Natural killer cell (primary cell): Measurements from ENCODE around the gene MYBPC2. TPM values are rescaled to one million over a fixed set of nuclear protein-coding genes. Genes with fewer than 3 reads are reported as not detected.

Experiments
- ATAC-seq, 3 donors: fragments of 150-1000 bp in 2 of 3; fragments of 200-7000 bp in 1 of 3; cut with Tn5 transposase; 1 replicate in 1 of 3; 2 replicates in 2 of 3; pipeline ENCODE4 v1.10.0; 2021; ENCODE audit warnings: mild to moderate bottlenecking in 2 of 3, moderate library complexity in 2 of 3
- DNase-seq, 2 donors: peaks; one replicate each; pipeline versions ENCODE4 v3.0.0 to v3.0.0-alpha.2; 2013 to 2021; ENCODE audit warnings: mixed read lengths in 1 of 2
- H3K27ac ChIP-seq: one replicate; pipeline ENCODE4 v1.5.1; 2013; ENCODE audit warnings: mild to moderate bottlenecking, low read length
- H3K27me3 ChIP-seq: one replicate; pipeline ENCODE4 v1.6.1; 2013; ENCODE audit warnings: low read length; ENCODE audit not compliant: control insufficient read depth, insufficient read depth
- H3K36me3 ChIP-seq: one replicate; pipeline ENCODE4 v1.6.1; 2013; ENCODE audit warnings: low read length; ENCODE audit not compliant: control insufficient read depth, insufficient read depth
- H3K4me1 ChIP-seq: one replicate; pipeline ENCODE4 v1.6.1; 2013; ENCODE audit warnings: low read length; ENCODE audit not compliant: control insufficient read depth, insufficient read depth
- H3K4me3 ChIP-seq: one replicate; pipeline ENCODE4 v1.5.1; 2013; ENCODE audit warnings: low read length
- H3K9me3 ChIP-seq: one replicate; pipeline ENCODE4 v1.6.1; 2013; ENCODE audit warnings: low read length; ENCODE audit not compliant: control insufficient read depth, insufficient read depth
- H3K27ac Mint-ChIP-seq, 2 donors: one replicate each; pipeline ENCODE4 v1.8.0; 2022; ENCODE audit warnings: mild to moderate bottlenecking in 2 of 2, mixed read lengths in 2 of 2, moderate library complexity in 1 of 2
- H3K27me3 Mint-ChIP-seq, 2 donors: one replicate each; pipeline ENCODE4 v1.8.0; 2022; ENCODE audit warnings: low read depth in 2 of 2, mixed read lengths in 2 of 2
- H3K36me3 Mint-ChIP-seq: one replicate; pipeline ENCODE4 v1.8.0; 2022; ENCODE audit warnings: mixed read lengths
- H3K4me1 Mint-ChIP-seq, 2 donors: one replicate each; pipeline ENCODE4 v1.8.0; 2022; ENCODE audit warnings: mixed read lengths in 2 of 2
- H3K4me3 Mint-ChIP-seq: one replicate; pipeline ENCODE4 v1.8.0; 2022; ENCODE audit warnings: mild to moderate bottlenecking, moderate library complexity, mixed read lengths
- H3K9me3 Mint-ChIP-seq, 2 donors: one replicate each; pipeline ENCODE4 v1.8.0; 2022; ENCODE audit warnings: mixed read lengths in 2 of 2
- CTCF ChIP-seq: fragments of 200-600 bp; IDR thresholded peaks from one replicate; pipeline ENCODE4 v1.8.0; 2022; ENCODE audit warnings: antibody characterized with exemption
- WGBS: methylation state at CpG from one replicate; pipeline ENCODE4 v1.1.7; 2013; ENCODE audit warnings: missing lambda C conversion rate; ENCODE audit not compliant: insufficient coverage; 5-methylcytosine and 5-hydroxymethylcytosine counted together
- intact Hi-C: fragments of 100-400 bp; cut with micrococcal nuclease; formaldehyde crosslinking; loops from one replicate; pipeline ENCODE4 v1.14.2; 2022
- total RNA-seq, 4 donors: library from RNA; stranded (reverse); fragments of 120-200 nt in 1 of 4; gene quantifications; one replicate each; pipeline versions ENCODE4 v1.2.3 to v1.2.4, GENCODE V29; 2013 to 2022

The MYBPC2 gene
- total RNA-seq, 3 donors from 2014 or later (not counting 1 experiment from before 2014, with no cell fraction given): 0.09 to 0.15 TPM; not detected in 1

- H3K27ac ChIP-seq: no peak overlapping the region
- no peaks in the 10 kb centered on the region for H3K9me3 ChIP-seq
- H3K36me3 ChIP-seq: no peaks in the 10 kb centered on the region
- no peak overlapping the region for H3K4me3 ChIP-seq
- no peaks in the 10 kb centered on the region for H3K27me3 ChIP-seq
- Mint-ChIP-seq H3K4me3 (no peak overlapping the region), H3K4me1 (peaks cover 0 to 9% of the 10 kb centered on the region in 2 donors), H3K36me3 (no peaks in the 10 kb centered on the region), H3K27ac (no peak overlapping the region), H3K9me3 (no peaks in the 10 kb centered on the region), H3K27me3 (no peaks in the 10 kb centered on the region)
- no peak for TF ChIP-seq CTCF
- 95% methylated on average over 8 of the region's 8 CpGs for WGBS
- DNase-seq (no peak), ATAC-seq (no peak)
- peaks cover 4% of the 10 kb centered on the region for H3K4me1 ChIP-seq
- intact Hi-C loops: no loop called here
Observed at GRCh38 chr19:50497022-50497405, 64.3 kb downstream of the MYBPC2 start.

- DNase-seq (no peak), ATAC-seq (no peak)
Observed at GRCh38 chr19:50498219-50499056, 65.7 kb downstream of the MYBPC2 start.

GRCh38 chr19:50500060-50500752, 67.5 kb downstream of the MYBPC2 start:
- H3K36me3 ChIP-seq: no peaks in the 10 kb centered on the region
- no peak overlapping the region for H3K4me3 ChIP-seq
- 78% methylated on average over 27 of the region's 27 CpGs for WGBS
- H3K27ac ChIP-seq: no peak overlapping the region
- Mint-ChIP-seq H3K9me3 (no peaks in the 10 kb centered on the region), H3K4me3 (no peak overlapping the region), H3K27ac (peak overlapping the region in 1 of 2 donors; percentile 75), H3K27me3 (no peaks in the 10 kb centered on the region), H3K4me1 (peaks cover 0 to 4% of the 10 kb centered on the region in 2 donors), H3K36me3 (no peaks in the 10 kb centered on the region)
- no peaks in the 10 kb centered on the region for H3K9me3 ChIP-seq
- no peaks in the 10 kb centered on the region for H3K27me3 ChIP-seq
- ATAC-seq: peak in 2 of 3 donors; percentile 26 to 38
- H3K4me1 ChIP-seq: no peaks in the 10 kb centered on the region
- intact Hi-C loops: no loop called here
- peak in 1 of 2 donors; percentile 59 for DNase-seq
- no peak for TF ChIP-seq CTCF

More at GRCh38 chr19:50498219-50499056, 65.7 kb downstream of the MYBPC2 start:
- no peaks in the 10 kb centered on the region for H3K27me3 Mint-ChIP-seq
- intact Hi-C loops: no loop called here
- 97% methylated on average over 11 of the region's 11 CpGs for WGBS
- no peak overlapping the region for H3K27ac ChIP-seq
- no peaks in the 10 kb centered on the region for H3K36me3 ChIP-seq
- H3K4me1 Mint-ChIP-seq: peaks cover 0 to 4% of the 10 kb centered on the region in 2 donors
- H3K4me3 ChIP-seq: no peak overlapping the region
- H3K9me3 Mint-ChIP-seq: no peaks in the 10 kb centered on the region
- H3K27me3 ChIP-seq: no peaks in the 10 kb centered on the region
- no peak for TF ChIP-seq CTCF
- no peaks in the 10 kb centered on the region for H3K36me3 Mint-ChIP-seq
- H3K4me3 Mint-ChIP-seq: no peak overlapping the region
- H3K4me1 ChIP-seq: no peaks in the 10 kb centered on the region
- no peaks in the 10 kb centered on the region for H3K9me3 ChIP-seq
- H3K27ac Mint-ChIP-seq: no peak overlapping the region
